K562 (cell line): Measurements from ENCODE around the gene MC1R. TPM values are rescaled to one million over a fixed set of nuclear protein-coding genes. Genes with fewer than 3 reads are reported as not detected.

Experiments
- BCOR ChIP-seq: fragments of 450-650 bp; IDR thresholded peaks from 2 replicates; pipeline ENCODE4 v1.6.1; 2016
- CEBPZ ChIP-seq: fragments of 150-350 bp; IDR thresholded peaks from 2 replicates; pipeline ENCODE4 v1.6.1; 2014; ENCODE audit warnings: low read depth, mild to moderate bottlenecking, low read length, borderline replicate concordance
- CREB5 ChIP-seq: fragments of 250-450 bp; sonication (Bioruptor Pico); IDR thresholded peaks from 2 replicates; pipeline ENCODE4 v1.5.0; 2020; ENCODE audit warnings: mild to moderate bottlenecking
- E2F6 ChIP-seq, 2 experiments: IDR thresholded peaks; 2 replicates each; pipeline ENCODE4 v1.6.1; 2011; ENCODE audit warnings: borderline replicate concordance in 1 of 2, control low read depth in 1 of 2, low read depth in 1 of 2, low read length in 1 of 2, mild to moderate bottlenecking in 1 of 2, mixed read lengths in 1 of 2, moderate library complexity in 1 of 2; ENCODE audit not compliant: insufficient read depth in 1 of 2, insufficient read length in 1 of 2, poor library complexity in 1 of 2, severe bottlenecking in 1 of 2; ENCODE audit errors: extremely low read depth in 1 of 2
- FIP1L1 ChIP-seq: fragments of 200-400 bp; formaldehyde crosslinking; IDR thresholded peaks from 2 replicates; pipeline ENCODE4 v1.6.1; 2018; ENCODE audit warnings: mild to moderate bottlenecking, low read depth, low read length; ENCODE audit not compliant: poor library complexity, severe bottlenecking
- KAT8 ChIP-seq: fragments of 450-650 bp; IDR thresholded peaks from 2 replicates; pipeline ENCODE4 v1.6.1; 2016; ENCODE audit warnings: low read depth, mild to moderate bottlenecking
- POU5F1 ChIP-seq: fragments of 150-350 bp; IDR thresholded peaks from 2 replicates; pipeline ENCODE4 v1.6.1; 2014; ENCODE audit warnings: borderline replicate concordance, low read length, low read depth, mild to moderate bottlenecking; ENCODE audit not compliant: partially characterized antibody
- SIN3B ChIP-seq: fragments of 450-650 bp; IDR thresholded peaks from 2 replicates; pipeline ENCODE4 v1.6.1; 2017; ENCODE audit warnings: low read depth, mild to moderate bottlenecking, moderate library complexity
- TEAD4 ChIP-seq, 2 experiments: sonication (generic) in 1 of 2; formaldehyde crosslinking in 1 of 2; IDR thresholded peaks; 2 replicates each; pipeline versions ENCODE4 v1.6.1 to v1.8.0; 2012 to 2022; ENCODE audit warnings: borderline replicate concordance in 1 of 2, inconsistent platforms in 1 of 2, low read length in 1 of 2, mild to moderate bottlenecking in 1 of 2, missing genetic modification reagents in 1 of 2
- THAP12 ChIP-seq: fragments of 250-450 bp; sonication (Bioruptor Pico); IDR thresholded peaks from 2 replicates; pipeline ENCODE4 v1.9.0; 2021; ENCODE audit warnings: mild to moderate bottlenecking, inconsistent platforms
- YBX1 ChIP-seq: fragments of 450-650 bp; IDR thresholded peaks from 2 replicates; pipeline ENCODE4 v1.7.1; 2016; ENCODE audit warnings: mild to moderate bottlenecking
- ZBED1 ChIP-seq: IDR thresholded peaks from 2 replicates; pipeline ENCODE4 v1.6.1; 2014
- ZBTB8A ChIP-seq: fragments of 450-650 bp; IDR thresholded peaks from 2 replicates; pipeline ENCODE4 v1.6.1; 2018; ENCODE audit warnings: mild to moderate bottlenecking, moderate library complexity; ENCODE audit not compliant: partially characterized antibody
- polyA plus RNA-seq, 8 experiments: library from polyadenylated mRNA; depleted of rRNA in 4 of 8; stranded (reverse) in 5 of 8; unstranded in 3 of 8; fragments of >200 nt; fragmentation: Nextera tagmentation in 2 of 8; fragmentation: Illumina TruSeq in 1 of 8; extraction: Ambion mirVana in 2 of 8; extraction: Trizol in 1 of 8; gene quantifications; 2 replicates each; pipeline versions ENCODE4 v1.2.1 to v1.2.3, GENCODE V29; 2011 to 2014; ENCODE audit warnings: inconsistent platforms in 1 of 8, missing spikeins in 1 of 8
- total RNA-seq, 7 experiments: library from RNA; depleted of rRNA in 6 of 7; stranded (reverse); fragments of >200 nt in 6 of 7; fragmentation: Illumina TruSeq in 2 of 7; extraction: Trizol in 2 of 7; gene quantifications; 2 replicates each; pipeline versions ENCODE4 v1.2.1 to v1.2.3, GENCODE V29; 2011 to 2021; ENCODE audit warnings: low replicate concordance in 1 of 7
- TF ChIP-seq, protein P1 (sequence below): fragments of 450-650 bp; IDR thresholded peaks from 2 replicates; pipeline ENCODE4 v1.6.1; 2017; ENCODE audit warnings: mild to moderate bottlenecking, moderate library complexity

The MC1R gene
- total and polyA plus RNA-seq, 9 of the 15 experiments (the other 6 are each of a cell fraction or from before 2014, with no cell fraction given) = 0.14 to 5.3 (median 2.5) TPM; not detected in 1

- TF ChIP-seq CEBPZ = no peak
- TF ChIP-seq POU5F1 = no peak
- peak; percentile 71; the same call in 1 of the 2 replicates for TF ChIP-seq THAP12 (CRISPR knock-in tag)
- TF ChIP-seq, protein P1, sequence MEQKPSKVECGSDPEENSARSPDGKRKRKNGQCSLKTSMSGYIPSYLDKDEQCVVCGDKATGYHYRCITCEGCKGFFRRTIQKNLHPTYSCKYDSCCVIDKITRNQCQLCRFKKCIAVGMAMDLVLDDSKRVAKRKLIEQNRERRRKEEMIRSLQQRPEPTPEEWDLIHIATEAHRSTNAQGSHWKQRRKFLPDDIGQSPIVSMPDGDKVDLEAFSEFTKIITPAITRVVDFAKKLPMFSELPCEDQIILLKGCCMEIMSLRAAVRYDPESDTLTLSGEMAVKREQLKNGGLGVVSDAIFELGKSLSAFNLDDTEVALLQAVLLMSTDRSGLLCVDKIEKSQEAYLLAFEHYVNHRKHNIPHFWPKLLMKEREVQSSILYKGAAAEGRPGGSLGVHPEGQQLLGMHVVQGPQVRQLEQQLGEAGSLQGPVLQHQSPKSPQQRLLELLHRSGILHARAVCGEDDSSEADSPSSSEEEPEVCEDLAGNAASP = no peak
- peak; percentile 39 for TF ChIP-seq ZBED1
- no peak for TF ChIP-seq ZBTB8A
- TF ChIP-seq BCOR = peak; percentile 46; the same call in 1 of the 2 replicates
- no peak for TF ChIP-seq SIN3B
- TF ChIP-seq CREB5 (CRISPR knock-in tag) = no peak
- TF ChIP-seq KAT8 = no peak
- peak; percentile 94 to 99 for TF ChIP-seq E2F6 (IDR thresholded peaks at IDR 0.05; ENCODE audit: borderline replicate concordance in 1 of 2, extremely low read depth in 1 of 2, insufficient read depth in 1 of 2, insufficient read length in 1 of 2, low read depth in 1 of 2, low read length in 1 of 2, poor library complexity in 1 of 2, severe bottlenecking in 1 of 2)
- TF ChIP-seq TEAD4 (IDR thresholded peaks at IDR 0.05; ENCODE audit: low read length) = 0 out of 2 replicates have a peak, but pooled peaks have one; percentile 2
- TF ChIP-seq TEAD4 (CRISPR knock-in tag; IDR thresholded peaks at IDR 0.05; ENCODE audit: borderline replicate concordance) = no peak; the same call in 1 of the 2 replicates
- peak; percentile 54 for TF ChIP-seq FIP1L1
- TF ChIP-seq YBX1 = no peak
Measured at GRCh38 chr16:89873109-89873971, 45.3 kb upstream of the MC1R start, which contains the start of gene TCF25 (continued).
